Measurements from ENCODE around the gene POU2F1. TPM values are rescaled to one million over a fixed set of nuclear protein-coding genes. Genes with fewer than 3 reads are reported as not detected.
"Not testable (repeated sequence)": the region's sequence is repeated elsewhere in the genome, so short reads cannot be mapped to it uniquely, and the experiment has no call there.

The POU2F1 gene
- total RNA-seq, 4 donors from 2014 or later = 21.0 to 33.7 (median 21.8) TPM

DNA sequence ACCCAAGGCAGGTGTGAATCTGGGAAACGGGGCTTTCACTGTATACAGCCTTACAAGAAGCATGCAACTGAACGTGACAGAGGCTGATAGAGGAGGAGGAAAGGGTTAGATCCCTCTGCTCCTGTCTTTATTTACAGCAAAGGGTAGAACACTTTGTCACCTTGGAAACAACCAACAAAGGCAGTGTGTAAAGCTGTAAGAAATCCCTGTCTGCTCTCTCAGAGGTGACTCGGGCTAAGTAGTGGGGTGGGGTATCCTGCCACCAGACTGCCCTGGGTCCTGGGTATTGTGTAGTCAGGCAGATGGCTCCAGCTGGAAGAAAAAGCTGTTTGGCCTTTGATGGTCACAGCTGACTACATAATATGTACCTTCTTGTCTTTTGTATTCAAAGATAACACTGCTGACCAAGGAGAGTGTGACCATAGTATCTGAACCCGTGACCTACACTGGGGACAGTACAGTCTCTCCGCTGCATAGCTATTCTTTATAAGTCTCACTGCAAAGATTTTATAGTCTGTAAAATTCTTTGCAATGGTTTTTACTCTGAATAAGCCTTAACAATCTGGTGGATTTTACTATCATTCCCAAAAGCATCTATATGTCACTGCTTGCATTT lies 22.1 kb upstream of the POU2F1 start:
- H3K27me3 ChIP-seq = no peaks in the 10 kb centered on the region
- DNase-seq (ENCODE audit: low spot score in 2 of 2) = no peak
- no peak overlapping the region for H3K27ac ChIP-seq
- no peaks in the 10 kb centered on the region for H3K36me3 ChIP-seq
- no peaks in the 10 kb centered on the region for H3K4me1 ChIP-seq
- no peaks in the 10 kb centered on the region for H3K9me3 ChIP-seq
- TF ChIP-seq, protein P1, sequence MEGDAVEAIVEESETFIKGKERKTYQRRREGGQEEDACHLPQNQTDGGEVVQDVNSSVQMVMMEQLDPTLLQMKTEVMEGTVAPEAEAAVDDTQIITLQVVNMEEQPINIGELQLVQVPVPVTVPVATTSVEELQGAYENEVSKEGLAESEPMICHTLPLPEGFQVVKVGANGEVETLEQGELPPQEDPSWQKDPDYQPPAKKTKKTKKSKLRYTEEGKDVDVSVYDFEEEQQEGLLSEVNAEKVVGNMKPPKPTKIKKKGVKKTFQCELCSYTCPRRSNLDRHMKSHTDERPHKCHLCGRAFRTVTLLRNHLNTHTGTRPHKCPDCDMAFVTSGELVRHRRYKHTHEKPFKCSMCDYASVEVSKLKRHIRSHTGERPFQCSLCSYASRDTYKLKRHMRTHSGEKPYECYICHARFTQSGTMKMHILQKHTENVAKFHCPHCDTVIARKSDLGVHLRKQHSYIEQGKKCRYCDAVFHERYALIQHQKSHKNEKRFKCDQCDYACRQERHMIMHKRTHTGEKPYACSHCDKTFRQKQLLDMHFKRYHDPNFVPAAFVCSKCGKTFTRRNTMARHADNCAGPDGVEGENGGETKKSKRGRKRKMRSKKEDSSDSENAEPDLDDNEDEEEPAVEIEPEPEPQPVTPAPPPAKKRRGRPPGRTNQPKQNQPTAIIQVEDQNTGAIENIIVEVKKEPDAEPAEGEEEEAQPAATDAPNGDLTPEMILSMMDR (IDR thresholded peaks at IDR 0.05) = no peak
- TF ChIP-seq EP300 (IDR thresholded peaks at IDR 0.05) (no peak), POLR2A (IDR thresholded peaks at IDR 0.05) (no peak)
- no peak overlapping the region for H3K4me3 ChIP-seq
- 54 to 55% methylated on average over 5 of the region's 5 CpGs for WGBS, 2 donors

DNA sequence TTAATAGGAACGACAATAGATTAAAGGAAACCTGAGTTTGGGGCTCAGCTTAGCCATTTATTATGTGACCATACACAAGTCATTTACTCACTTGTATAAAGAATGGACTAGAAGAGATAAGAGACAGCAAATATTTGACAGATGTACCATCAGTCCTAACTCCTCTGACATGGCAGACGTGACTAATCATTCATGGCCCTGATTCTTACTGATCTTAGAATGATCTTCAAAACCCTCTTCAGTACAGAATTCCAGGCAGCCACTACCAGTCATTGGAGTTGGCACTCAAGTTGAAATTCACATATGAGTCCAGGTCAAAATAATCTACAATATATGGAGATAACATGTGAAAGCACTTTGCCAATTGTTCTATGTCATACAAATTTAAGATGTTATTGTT lies 21.0 kb upstream of the POU2F1 start:
- Histone ChIP-seq H3K4me3 (no peak overlapping the region), H3K27ac (no peak overlapping the region), H3K9me3 (peaks cover 0 to 6% (median 0%) of the 10 kb centered on the region in 4 donors), H3K4me1 (no peaks in the 10 kb centered on the region), H3K36me3 (no peaks in the 10 kb centered on the region), H3K27me3 (no peaks in the 10 kb centered on the region)
- DNase-seq (ENCODE audit: low spot score in 2 of 2) = no peak
- WGBS, 2 donors = 87 to 93% methylated on average over 2 of the region's 2 CpGs
- TF ChIP-seq POLR2A (IDR thresholded peaks at IDR 0.05) (no peak), EP300 (IDR thresholded peaks at IDR 0.05) (no peak)
- TF ChIP-seq, protein P1 (IDR thresholded peaks at IDR 0.05) = no peak

GRCh38 chr1:167200272-167200671 lies 20.4 kb upstream of the POU2F1 start:
- H3K27me3 ChIP-seq = no peaks in the 10 kb centered on the region
- 90 to 93% methylated on average over 4 of the region's 4 CpGs for WGBS, 2 donors
- peaks cover 0 to 11% (median 0%) of the 10 kb centered on the region in 4 donors for H3K9me3 ChIP-seq
- no peak overlapping the region for H3K4me3 ChIP-seq
- H3K36me3 ChIP-seq = no peaks in the 10 kb centered on the region
- H3K4me1 ChIP-seq = no peaks in the 10 kb centered on the region
- no peak for DNase-seq (ENCODE audit: low spot score in 2 of 2)
- no peak overlapping the region for H3K27ac ChIP-seq
- TF ChIP-seq EP300 (IDR thresholded peaks at IDR 0.05) (no peak), POLR2A (IDR thresholded peaks at IDR 0.05) (no peak)
- TF ChIP-seq, protein P1 (IDR thresholded peaks at IDR 0.05) = no peak

- H3K27ac ChIP-seq = no peak overlapping the region
- WGBS, 2 donors = 98 to 100% methylated on average over 3 of the region's 3 CpGs
- no peak for DNase-seq (ENCODE audit: low spot score in 2 of 2)
- H3K27me3 ChIP-seq = no peaks in the 10 kb centered on the region
- no peak overlapping the region for H3K4me3 ChIP-seq
- no peaks in the 10 kb centered on the region for H3K4me1 ChIP-seq
- TF ChIP-seq, protein P1 (IDR thresholded peaks at IDR 0.05) = no peak
- TF ChIP-seq POLR2A (IDR thresholded peaks at IDR 0.05) = no peak
- TF ChIP-seq EP300 (IDR thresholded peaks at IDR 0.05) = no peak
- H3K9me3 ChIP-seq = peaks cover 0 to 11% (median 0%) of the 10 kb centered on the region in 4 donors
- no peaks in the 10 kb centered on the region for H3K36me3 ChIP-seq
Observed at GRCh38 chr1:167200749-167201148, 19.9 kb upstream of the POU2F1 start.

- Histone ChIP-seq H3K27me3 (no peaks in the 10 kb centered on the region), H3K36me3 (no peaks in the 10 kb centered on the region), H3K4me3 (no peak overlapping the region), H3K27ac (no peak overlapping the region), H3K4me1 (no peaks in the 10 kb centered on the region), H3K9me3 (peaks cover 0 to 11% (median 0%) of the 10 kb centered on the region in 4 donors)
- no peak for TF ChIP-seq EP300 (IDR thresholded peaks at IDR 0.05)
- WGBS, 2 donors = 84 to 86% methylated on average over 3 of the region's 3 CpGs
- no peak for DNase-seq (ENCODE audit: low spot score in 2 of 2)
Observed at GRCh38 chr1:167202049-167202448, 18.6 kb upstream of the POU2F1 start.

- H3K4me3 ChIP-seq; H3K36me3 ChIP-seq; DNase-seq (ENCODE audit: low spot score in 2 of 2); H3K27me3 ChIP-seq; H3K4me1 ChIP-seq; H3K27ac ChIP-seq: not testable (repeated sequence)
- peaks cover 0 to 11% (median 0%) of the 10 kb centered on the region in 4 donors for H3K9me3 ChIP-seq
- 87 to 90% methylated on average over 4 to 5 of the region's 6 CpGs for WGBS, 2 donors
Observed at GRCh38 chr1:167205306-167206050, 15.2 kb upstream of the POU2F1 start.

All from tibial nerve (tissue), 4 donors.